Neutrophil (primary cell): Measurements from ENCODE around the gene U2AF1L4.

ENCODE experiments used
- H3K27ac ChIP-seq: fragments of 200-600 bp; sonication (generic); 2 replicates; pipeline ENCODE4 v1.5.1; 2016; ENCODE audit warnings: mild to moderate bottlenecking, moderate library complexity
- H3K27me3 ChIP-seq: fragments of 200-600 bp; sonication (generic); 2 replicates; pipeline ENCODE4 v1.6.0; 2016; ENCODE audit warnings: mild to moderate bottlenecking
- H3K36me3 ChIP-seq: fragments of 200-600 bp; sonication (generic); 2 replicates; pipeline ENCODE4 v1.5.1; 2017
- H3K4me1 ChIP-seq, 2 experiments: fragments of 200-600 bp in 1 of 2; sonication (generic) in 1 of 2; 1 replicate in 1 of 2; 2 replicates in 1 of 2; pipeline versions ENCODE4 v1.5.1 to v1.6.1; 2013 to 2016; ENCODE audit warnings: low read depth in 1 of 2, low read length in 1 of 2, mild to moderate bottlenecking in 1 of 2, moderate library complexity in 1 of 2; ENCODE audit not compliant: control insufficient read depth in 1 of 2, insufficient read depth in 1 of 2
- H3K4me3 ChIP-seq, 2 experiments: fragments of 200-600 bp in 1 of 2; sonication (generic) in 1 of 2; 1 replicate in 1 of 2; 2 replicates in 1 of 2; pipeline ENCODE4 v1.5.1; 2013 to 2016; ENCODE audit warnings: low read depth in 1 of 2, low read length in 1 of 2, mild to moderate bottlenecking in 1 of 2, moderate library complexity in 1 of 2
- H3K9me3 ChIP-seq: fragments of 200-600 bp; sonication (generic); 2 replicates; pipeline ENCODE4 v1.5.1; 2016
- TF ChIP-seq, protein P1 (sequence below): fragments of 200-600 bp; sonication (generic); IDR thresholded peaks from 2 replicates; pipeline ENCODE4 v1.5.1; 2016; ENCODE audit warnings: antibody characterized with exemption

Gene U2AF1L4

DNA sequence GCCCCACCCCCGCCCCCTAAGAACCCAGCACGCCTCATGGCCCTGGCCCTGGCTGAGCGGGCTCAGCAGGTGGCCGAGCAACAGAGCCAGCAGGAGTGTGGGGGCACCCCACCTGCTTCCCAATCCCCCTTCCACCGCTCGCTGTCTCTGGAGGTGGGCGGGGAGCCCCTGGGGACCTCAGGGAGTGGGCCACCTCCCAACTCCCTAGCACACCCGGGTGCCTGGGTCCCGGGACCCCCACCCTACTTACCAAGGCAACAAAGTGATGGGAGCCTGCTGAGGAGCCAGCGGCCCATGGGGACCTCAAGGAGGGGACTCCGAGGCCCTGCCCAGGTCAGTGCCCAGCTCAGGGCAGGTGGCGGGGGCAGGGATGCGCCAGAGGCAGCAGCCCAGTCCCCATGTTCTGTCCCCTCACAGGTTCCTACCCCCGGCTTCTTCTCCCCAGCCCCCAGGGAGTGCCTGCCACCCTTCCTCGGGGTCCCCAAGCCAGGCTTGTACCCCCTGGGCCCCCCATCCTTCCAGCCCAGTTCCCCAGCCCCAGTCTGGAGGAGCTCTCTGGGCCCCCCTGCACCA, 42.1 kb upstream of the U2AF1L4 start:
- Histone ChIP-seq H3K4me1 (no peaks in the 10 kb centered on the region), H3K4me3 (no peak overlapping the region), H3K36me3 (peaks cover 63% of the 10 kb centered on the region), H3K27me3 (no peaks in the 10 kb centered on the region), H3K9me3 (no peaks in the 10 kb centered on the region), H3K27ac (no peak overlapping the region)
- TF ChIP-seq, protein P1, sequence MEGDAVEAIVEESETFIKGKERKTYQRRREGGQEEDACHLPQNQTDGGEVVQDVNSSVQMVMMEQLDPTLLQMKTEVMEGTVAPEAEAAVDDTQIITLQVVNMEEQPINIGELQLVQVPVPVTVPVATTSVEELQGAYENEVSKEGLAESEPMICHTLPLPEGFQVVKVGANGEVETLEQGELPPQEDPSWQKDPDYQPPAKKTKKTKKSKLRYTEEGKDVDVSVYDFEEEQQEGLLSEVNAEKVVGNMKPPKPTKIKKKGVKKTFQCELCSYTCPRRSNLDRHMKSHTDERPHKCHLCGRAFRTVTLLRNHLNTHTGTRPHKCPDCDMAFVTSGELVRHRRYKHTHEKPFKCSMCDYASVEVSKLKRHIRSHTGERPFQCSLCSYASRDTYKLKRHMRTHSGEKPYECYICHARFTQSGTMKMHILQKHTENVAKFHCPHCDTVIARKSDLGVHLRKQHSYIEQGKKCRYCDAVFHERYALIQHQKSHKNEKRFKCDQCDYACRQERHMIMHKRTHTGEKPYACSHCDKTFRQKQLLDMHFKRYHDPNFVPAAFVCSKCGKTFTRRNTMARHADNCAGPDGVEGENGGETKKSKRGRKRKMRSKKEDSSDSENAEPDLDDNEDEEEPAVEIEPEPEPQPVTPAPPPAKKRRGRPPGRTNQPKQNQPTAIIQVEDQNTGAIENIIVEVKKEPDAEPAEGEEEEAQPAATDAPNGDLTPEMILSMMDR: no peak

DNA sequence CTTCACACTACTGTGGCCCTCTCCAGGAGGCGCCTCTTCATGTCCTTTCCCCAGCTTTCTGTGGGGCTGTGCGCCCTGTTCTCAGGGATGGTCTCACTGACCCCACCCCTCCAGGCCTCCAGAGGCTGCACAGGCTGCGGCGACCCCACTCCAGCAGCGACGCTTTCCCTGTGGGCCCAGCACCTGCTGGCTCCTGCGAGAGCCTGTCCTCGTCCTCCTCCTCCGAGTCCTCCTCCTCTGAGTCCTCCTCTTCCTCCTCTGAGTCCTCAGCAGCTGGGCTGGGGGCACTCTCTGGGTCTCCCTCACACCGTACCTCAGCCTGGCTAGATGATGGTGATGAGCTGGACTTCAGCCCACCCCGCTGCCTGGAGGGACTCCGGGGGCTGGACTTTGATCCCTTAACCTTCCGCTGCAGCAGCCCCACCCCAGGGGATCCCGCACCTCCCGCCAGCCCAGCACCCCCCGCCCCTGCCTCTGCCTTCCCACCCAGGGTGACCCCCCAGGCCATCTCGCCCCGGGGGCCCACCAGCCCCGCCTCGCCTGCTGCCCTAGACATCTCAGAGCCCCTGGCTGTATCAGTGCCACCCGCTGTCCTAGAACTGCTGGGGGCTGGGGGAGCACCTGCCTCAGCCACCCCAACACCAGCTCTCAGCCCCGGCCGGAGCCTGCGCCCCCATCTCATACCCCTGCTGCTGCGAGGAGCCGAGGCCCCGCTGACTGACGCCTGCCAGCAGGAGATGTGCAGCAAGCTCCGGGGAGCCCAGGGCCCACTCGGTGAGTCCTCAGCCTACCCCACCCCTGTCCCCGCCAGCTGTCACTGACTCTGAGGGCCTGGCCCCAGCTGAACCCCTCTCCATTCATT, 41.3 kb upstream of the U2AF1L4 start:
- Histone ChIP-seq H3K36me3 (peaks cover 71% of the 10 kb centered on the region), H3K27ac (no peak overlapping the region), H3K4me1 (no peaks in the 10 kb centered on the region), H3K9me3 (no peaks in the 10 kb centered on the region), H3K27me3 (no peaks in the 10 kb centered on the region), H3K4me3 (no peak overlapping the region)
- TF ChIP-seq, protein P1: no peak

DNA sequence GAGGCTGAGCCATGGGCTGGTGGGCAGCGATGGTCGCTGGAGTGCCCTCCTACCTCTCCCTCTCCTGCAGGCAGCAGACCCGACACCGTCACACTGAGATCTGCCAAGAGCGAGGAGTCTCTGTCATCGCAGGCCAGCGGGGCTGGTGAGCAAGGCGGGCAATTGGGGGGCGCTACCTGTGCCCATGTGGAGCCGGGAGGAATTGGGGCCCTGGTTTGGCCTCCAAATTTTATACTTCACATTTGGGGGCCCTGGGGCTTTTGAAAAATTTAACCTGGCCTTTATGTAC, 40.1 kb upstream of the U2AF1L4 start:
- Histone ChIP-seq H3K4me1 (no peaks in the 10 kb centered on the region), H3K4me3 (no peak overlapping the region), H3K27ac (no peak overlapping the region), H3K36me3 (peaks cover 83% of the 10 kb centered on the region), H3K27me3 (no peaks in the 10 kb centered on the region), H3K9me3 (no peaks in the 10 kb centered on the region)
- TF ChIP-seq, protein P1: no peak

DNA sequence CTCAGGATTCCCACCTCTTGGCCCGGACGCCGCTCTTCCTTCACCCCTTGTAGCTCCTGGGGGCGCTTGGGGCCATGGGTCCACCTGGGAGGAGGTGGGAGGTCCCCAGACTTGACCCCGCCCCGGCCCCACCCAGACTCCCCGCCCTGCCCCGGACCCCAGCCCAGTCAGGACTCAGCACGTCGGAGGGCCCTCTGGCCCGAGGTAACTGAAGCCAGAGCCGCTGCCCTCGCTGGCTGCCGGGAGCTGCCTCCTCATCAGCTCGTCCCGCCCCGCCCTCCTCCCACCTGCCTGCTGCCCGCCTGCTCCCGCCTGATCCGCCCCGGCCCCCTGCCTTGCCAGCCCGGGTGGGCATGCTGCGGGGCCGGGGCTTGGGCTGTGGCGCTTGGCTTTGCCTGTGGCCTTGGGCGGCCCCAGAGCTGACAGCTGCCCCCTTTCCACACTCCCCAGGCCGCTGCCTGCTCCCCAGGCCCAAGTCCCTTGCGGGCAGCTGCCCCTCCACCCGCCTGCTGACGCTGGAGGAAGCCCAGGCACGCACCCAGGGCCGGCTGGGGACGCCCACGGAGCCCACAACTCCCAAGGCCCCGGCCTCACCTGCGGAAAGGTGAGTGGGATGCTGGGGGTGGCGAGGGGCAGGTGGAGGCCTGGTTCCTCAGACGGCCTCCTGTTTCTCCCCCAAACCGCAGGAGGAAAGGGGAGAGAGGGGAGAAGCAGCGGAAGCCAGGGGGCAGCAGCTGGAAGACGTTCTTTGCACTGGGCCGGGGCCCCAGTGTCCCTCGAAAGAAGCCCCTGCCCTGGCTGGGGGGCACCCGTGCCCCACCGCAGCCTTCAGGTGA, 39.5 kb upstream of the U2AF1L4 start:
- TF ChIP-seq, protein P1: no peak
- Histone ChIP-seq H3K27me3 (no peaks in the 10 kb centered on the region), H3K9me3 (no peaks in the 10 kb centered on the region), H3K4me1 (no peaks in the 10 kb centered on the region), H3K27ac (no peak overlapping the region), H3K4me3 (no peak overlapping the region), H3K36me3 (peaks cover 89% of the 10 kb centered on the region)

DNA sequence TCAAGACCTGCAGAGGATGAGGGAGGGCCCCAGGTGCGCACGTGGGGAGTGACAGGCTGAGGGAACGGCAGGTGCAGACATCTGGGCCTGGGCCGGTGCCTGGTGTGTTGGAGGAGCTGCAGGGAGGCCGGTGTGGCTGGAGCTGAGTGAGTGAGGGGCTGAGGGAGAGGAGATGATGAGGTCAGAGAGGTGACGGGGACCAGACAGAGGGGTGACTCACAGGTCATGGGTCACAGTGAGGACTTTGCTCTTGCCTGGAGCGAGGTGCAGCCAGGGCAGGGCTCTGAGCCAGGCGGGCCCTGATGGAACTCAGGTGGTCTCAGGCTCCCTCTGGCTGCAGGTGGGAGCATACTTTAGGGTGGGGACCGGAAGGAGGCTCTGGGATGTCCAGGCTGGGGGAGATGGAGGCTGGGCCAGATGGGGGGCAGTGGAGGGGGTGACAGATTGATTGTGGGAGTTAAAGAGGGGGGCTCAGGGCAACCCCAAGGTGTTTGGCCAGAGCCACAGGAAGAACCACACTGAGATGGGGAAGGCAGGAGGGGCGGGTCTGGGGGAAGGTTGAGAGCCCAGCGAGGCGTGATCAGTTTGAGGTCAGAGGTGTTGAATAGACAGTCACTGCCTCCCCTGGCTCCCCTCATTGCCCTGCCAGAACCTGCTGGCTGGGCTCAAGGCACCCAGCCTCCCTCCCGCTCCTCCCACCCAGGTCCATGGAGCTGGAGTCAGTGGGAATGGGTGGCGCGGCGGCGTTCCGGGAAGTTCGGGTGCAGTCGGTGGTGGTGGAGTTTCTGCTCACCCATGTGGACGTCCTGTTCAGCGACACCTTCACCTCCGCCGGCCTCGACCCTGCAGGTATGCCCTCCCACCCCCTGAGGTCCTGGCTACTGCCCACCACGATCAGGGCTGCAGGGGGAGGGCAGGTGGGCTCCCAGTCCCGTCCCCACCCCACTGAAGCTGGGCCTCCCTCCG, 38.5 kb upstream of the U2AF1L4 start:
- no peaks in the 10 kb centered on the region for H3K9me3 ChIP-seq
- H3K27me3 ChIP-seq: no peaks in the 10 kb centered on the region
- peaks cover 94% of the 10 kb centered on the region for H3K36me3 ChIP-seq
- TF ChIP-seq, protein P1: no peak
- no peak overlapping the region for H3K27ac ChIP-seq
- no peak overlapping the region for H3K4me3 ChIP-seq
- no peaks in the 10 kb centered on the region for H3K4me1 ChIP-seq
